SU-DHL-6 (cell line): ENCODE results near the gene GLI3.

Experiments
- H2AFZ ChIP-seq: fragments of 200-600 bp; sonication (generic); 2 replicates; pipeline ENCODE4 v1.6.1; 2014; ENCODE audit warnings: low read depth, mild to moderate bottlenecking, moderate library complexity, mixed read lengths, antibody characterized with exemption, low read length; ENCODE audit not compliant: severe bottlenecking
- H3F3A ChIP-seq: fragments of 200-600 bp; shearing (Covaris generic); 2 replicates; pipeline ENCODE4 v1.6.0; 2016; ENCODE audit warnings: antibody characterized with exemption, mild to moderate bottlenecking; ENCODE audit not compliant: insufficient read depth
- H3K27ac ChIP-seq: fragments of 200-600 bp; sonication (generic); 2 replicates; pipeline ENCODE4 v1.5.1; 2016; ENCODE audit warnings: low read depth, mild to moderate bottlenecking, low read length, moderate library complexity, mixed read lengths
- H3K27me3 ChIP-seq: fragments of 200-600 bp; sonication (generic), shearing (Covaris generic); 2 replicates; pipeline ENCODE4 v1.6.0; 2014; ENCODE audit warnings: mild to moderate bottlenecking, low read length
- H3K36me3 ChIP-seq: fragments of 200-600 bp; sonication (generic); 2 replicates; pipeline ENCODE4 v1.6.1; 2014; ENCODE audit warnings: mild to moderate bottlenecking, low read length, mixed read lengths
- H3K4me2 ChIP-seq: fragments of 300-600, 200-600 bp; shearing (Covaris generic), sonication (generic); 2 replicates; pipeline ENCODE4 v1.6.0; 2014; ENCODE audit warnings: low read length, low read depth, mild to moderate bottlenecking; ENCODE audit not compliant: poor library complexity, severe bottlenecking
- H3K4me3 ChIP-seq: fragments of 200-600 bp; sonication (generic); 2 replicates; pipeline ENCODE4 v1.5.1; 2014; ENCODE audit warnings: antibody characterized with exemption, low read length, mild to moderate bottlenecking, mixed read lengths; ENCODE audit not compliant: insufficient read depth, poor library complexity, severe bottlenecking
- H3K79me2 ChIP-seq: fragments of 200-600 bp; sonication (generic); 2 replicates; pipeline ENCODE4 v1.6.1; 2014; ENCODE audit warnings: mild to moderate bottlenecking, low read length, moderate library complexity; ENCODE audit not compliant: insufficient read depth
- H3K9ac ChIP-seq: fragments of 200-600 bp; sonication (generic); 2 replicates; pipeline ENCODE4 v1.7.0; 2014; ENCODE audit warnings: mild to moderate bottlenecking, low read length
- H3K9me2 ChIP-seq: fragments of 200-600 bp; sonication (generic); replicated peaks from 2 replicates; pipeline ENCODE4 v1.6.1; 2014; ENCODE audit warnings: low read length; ENCODE audit not compliant: insufficient read depth
- H3K9me3 ChIP-seq: fragments of 200-600 bp; sonication (generic); 2 replicates; pipeline ENCODE4 v1.6.1; 2014; ENCODE audit warnings: low read length, mixed read lengths; ENCODE audit not compliant: insufficient read depth
- H4K20me1 ChIP-seq: fragments of 200-600 bp; sonication (generic); 2 replicates; pipeline ENCODE4 v1.6.1; 2014; ENCODE audit warnings: low read depth, mild to moderate bottlenecking, antibody characterized with exemption, low read length, moderate library complexity, mixed read lengths
- CTCF ChIP-seq: fragments of 200-600 bp; sonication (generic); IDR thresholded peaks from one replicate; pipeline ENCODE4 v1.5.1; 2017; ENCODE audit warnings: antibody characterized with exemption, mild to moderate bottlenecking, low read length, moderate library complexity; ENCODE audit not compliant: insufficient read depth, poor library complexity, severe bottlenecking
- EZH2phosphoT487 ChIP-seq: fragments of 200-600 bp; sonication (generic), shearing (Covaris generic); conservative IDR thresholded peaks from 2 replicates; pipeline ENCODE4 v1.6.1; 2018; ENCODE audit warnings: mild to moderate bottlenecking, antibody characterized with exemption, low read length, moderate library complexity, mixed read lengths

GLI3 gene

GRCh38 chr7:42010751-42011150 lies 226.3 kb downstream of the GLI3 start:
- H3K27me3 ChIP-seq, result no peaks in the 10 kb centered on the region
- H3K9me3 ChIP-seq, result no peaks in the 10 kb centered on the region
- no peak overlapping the region for H3K9ac ChIP-seq
- H3K9me2 ChIP-seq, result no peaks in the 10 kb centered on the region
- H2AFZ ChIP-seq, result no peak overlapping the region
- H3F3A ChIP-seq, result no peaks in the 10 kb centered on the region
- no peak overlapping the region for H3K4me3 ChIP-seq
- TF ChIP-seq CTCF, result no peak
- no peak for TF ChIP-seq EZH2phosphoT487
- H3K27ac ChIP-seq, result no peak overlapping the region
- no peaks in the 10 kb centered on the region for H4K20me1 ChIP-seq
- H3K36me3 ChIP-seq, result no peaks in the 10 kb centered on the region
- no peak overlapping the region for H3K4me2 ChIP-seq
- no peaks in the 10 kb centered on the region for H3K79me2 ChIP-seq

GRCh38 chr7:42006801-42007513 lies 230.1 kb downstream of the GLI3 start:
- H3K9me3 ChIP-seq, result no peaks in the 10 kb centered on the region

GRCh38 chr7:42002654-42003053 lies 234.4 kb downstream of the GLI3 start:
- no peak overlapping the region for H2AFZ ChIP-seq
- no peak overlapping the region for H3K4me2 ChIP-seq
- H3K27me3 ChIP-seq, result no peaks in the 10 kb centered on the region
- H3F3A ChIP-seq, result no peaks in the 10 kb centered on the region
- no peaks in the 10 kb centered on the region for H3K36me3 ChIP-seq
- H3K9me2 ChIP-seq, result no peaks in the 10 kb centered on the region
- H3K9me3 ChIP-seq, result no peaks in the 10 kb centered on the region
- no peak overlapping the region for H3K4me3 ChIP-seq
- H3K27ac ChIP-seq, result no peak overlapping the region
- no peak overlapping the region for H3K9ac ChIP-seq
- H4K20me1 ChIP-seq, result no peaks in the 10 kb centered on the region
- no peak for TF ChIP-seq EZH2phosphoT487
- no peak for TF ChIP-seq CTCF
- H3K79me2 ChIP-seq, result no peaks in the 10 kb centered on the region

More at GRCh38 chr7:42006801-42007513, 230.1 kb downstream of the GLI3 start:
- Histone ChIP-seq H3K79me2 (no peaks in the 10 kb centered on the region), H3F3A (no peaks in the 10 kb centered on the region), H3K27me3 (no peaks in the 10 kb centered on the region), H3K9ac (no peak overlapping the region), H3K4me3 (no peak overlapping the region), H4K20me1 (no peaks in the 10 kb centered on the region), H2AFZ (no peak overlapping the region), H3K4me2 (no peak overlapping the region), H3K9me2 (no peaks in the 10 kb centered on the region), H3K36me3 (no peaks in the 10 kb centered on the region), H3K27ac (no peak overlapping the region)
- TF ChIP-seq CTCF, result no peak
- TF ChIP-seq EZH2phosphoT487, result no peak
